ENCODE measurements around the gene IRX4.

DNA sequence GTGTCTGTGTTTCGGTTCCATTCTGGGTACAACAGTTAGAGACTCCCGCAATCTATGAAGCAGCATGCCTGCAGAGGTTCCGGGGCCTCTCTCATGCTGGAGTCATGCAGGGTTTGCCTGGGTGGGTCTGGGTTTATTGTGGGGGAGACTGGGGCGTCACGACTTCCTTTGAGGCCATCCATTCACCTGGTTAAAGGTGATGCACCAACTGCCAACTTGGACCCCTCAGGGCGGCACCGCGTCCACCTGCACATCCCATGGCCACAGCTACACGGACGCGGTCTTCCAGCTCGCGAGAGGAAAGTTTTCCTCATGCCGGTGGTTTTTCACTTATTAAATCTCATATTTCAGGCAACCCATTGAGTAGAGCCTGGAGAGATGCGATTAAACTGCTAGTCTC is 30.9 kb upstream of the IRX4 start:
- TF ChIP-seq CTCF (IDR thresholded peaks at IDR 0.05) = no peak
- no peak for TF ChIP-seq POLR2A (IDR thresholded peaks at IDR 0.05)
